H1 (cell line): Measurements from ENCODE around the gene GIGYF2. TPM values are rescaled to one million over a fixed set of nuclear protein-coding genes. Genes with fewer than 3 reads are reported as not detected.
A peak's percentile ranks its signal among the peaks of the same experiment; 100 is the strongest.

Experiments
- ASH2L ChIP-seq: fragments of 200-600, 300-600 bp; sonication (generic); IDR thresholded peaks from one replicate; pipeline ENCODE4 v1.7.1; 2017; ENCODE audit warnings: low read length
- ATF3 ChIP-seq: IDR thresholded peaks from 2 replicates; pipeline ENCODE4 v1.6.1; 2011; ENCODE audit warnings: low read depth, mild to moderate bottlenecking, low read length; ENCODE audit not compliant: insufficient read depth
- BACH1 ChIP-seq: IDR thresholded peaks from 2 replicates; pipeline ENCODE4 v1.6.1; 2012; ENCODE audit warnings: low read length, improper control_type of control experiment
- CBX5 ChIP-seq: fragments of 300-800, 300-1000 bp; sonication (generic); IDR thresholded peaks from 2 replicates; pipeline ENCODE4 v1.7.1; 2016; ENCODE audit warnings: antibody characterized with exemption, low read length, low read depth
- CEBPB ChIP-seq: IDR thresholded peaks from 2 replicates; pipeline ENCODE4 v1.6.1; 2012; ENCODE audit warnings: low read depth, low read length
- CTBP2 ChIP-seq: IDR thresholded peaks from 2 replicates; pipeline ENCODE4 v1.7.0; 2011; ENCODE audit warnings: borderline replicate concordance, mild to moderate bottlenecking, moderate library complexity, mixed read lengths, low read length; ENCODE audit not compliant: insufficient read depth, insufficient read length
- CTCF ChIP-seq, 3 experiments: IDR thresholded peaks; 1 replicate in 2 of 3; 2 replicates in 1 of 3; pipeline versions ENCODE4 v1.5.1 to v1.6.1; 2011; ENCODE audit warnings: low read length in 3 of 3, mild to moderate bottlenecking in 3 of 3, inconsistent platforms in 2 of 3, low read depth in 1 of 3, moderate library complexity in 1 of 3; ENCODE audit not compliant: insufficient read depth in 1 of 3; ENCODE audit errors: control extremely low read depth in 1 of 3
- E2F6 ChIP-seq: IDR thresholded peaks from 2 replicates; pipeline ENCODE4 v1.6.1; 2012; ENCODE audit warnings: inconsistent platforms
- EGR1 ChIP-seq: IDR thresholded peaks from 2 replicates; pipeline ENCODE4 v1.6.1; 2011; ENCODE audit warnings: low read depth, low read length, borderline replicate concordance
- FOSL1 ChIP-seq: IDR thresholded peaks from 2 replicates; pipeline ENCODE4 v1.6.1; 2011; ENCODE audit warnings: mild to moderate bottlenecking, low read depth, low read length, moderate library complexity; ENCODE audit not compliant: insufficient read depth
- GABPA ChIP-seq: IDR thresholded peaks from 2 replicates; pipeline ENCODE4 v1.6.1; 2011; ENCODE audit warnings: mild to moderate bottlenecking, low read length, moderate library complexity, borderline replicate concordance; ENCODE audit not compliant: insufficient read depth
- HDAC6 ChIP-seq: IDR thresholded peaks from one replicate; pipeline ENCODE4 v1.7.1; 2012; ENCODE audit warnings: low read depth, mild to moderate bottlenecking, inconsistent platforms, low read length, moderate library complexity
- JUND ChIP-seq: IDR thresholded peaks from 2 replicates; pipeline ENCODE4 v1.6.1; 2011; ENCODE audit warnings: mild to moderate bottlenecking, improper control_type of control experiment, low read length
- KDM4A ChIP-seq: IDR thresholded peaks from one replicate; pipeline ENCODE4 v1.7.1; 2012; ENCODE audit warnings: low read depth, mild to moderate bottlenecking, moderate library complexity, low read length, inconsistent platforms; ENCODE audit not compliant: severe bottlenecking
- MAX ChIP-seq: IDR thresholded peaks from 2 replicates; pipeline ENCODE4 v1.6.1; 2012; ENCODE audit warnings: inconsistent platforms
- NANOG ChIP-seq: IDR thresholded peaks from 2 replicates; pipeline ENCODE4 v1.6.1; 2011; ENCODE audit warnings: low read length, low read depth, mild to moderate bottlenecking, inconsistent platforms; ENCODE audit not compliant: insufficient read depth, poor library complexity, severe bottlenecking
- SIX5 ChIP-seq: IDR thresholded peaks from 2 replicates; pipeline ENCODE4 v1.6.1; 2011; ENCODE audit warnings: mild to moderate bottlenecking, low read depth, low read length
- SP2 ChIP-seq: IDR thresholded peaks from 2 replicates; pipeline ENCODE4 v1.6.1; 2012; ENCODE audit warnings: mild to moderate bottlenecking, low read length, inconsistent platforms
- SRF ChIP-seq: IDR thresholded peaks from 2 replicates; pipeline ENCODE4 v1.6.1; 2011; ENCODE audit warnings: mild to moderate bottlenecking, low read depth, low read length, moderate library complexity
- TCF12 ChIP-seq: IDR thresholded peaks from 2 replicates; pipeline ENCODE4 v1.6.1; 2011; ENCODE audit warnings: low read depth, mild to moderate bottlenecking, low read length
- polyA plus RNA-seq, 7 experiments: library from polyadenylated mRNA; depleted of rRNA in 3 of 7; stranded (reverse) in 5 of 7; unstranded in 2 of 7; fragments of >200 nt in 5 of 7; fragments of 200-250 nt in 2 of 7; gene quantifications; 1 replicate in 5 of 7; 2 replicates in 1 of 7; 4 replicates in 1 of 7; pipeline versions ENCODE4 v1.2.1 to v1.2.3, GENCODE V29; 2011 to 2013; ENCODE audit warnings: missing spikeins in 2 of 7, mixed read lengths in 2 of 7
- total RNA-seq: library from RNA; stranded (reverse); fragmentation: NEBNext Ultra II Directional; extraction: Animal tissue kit (Norgen Biotek cat#: 25700); gene quantifications from 2 replicates; pipeline ENCODE4 v1.2.1, GENCODE V29; 2021

The GIGYF2 gene
- total and polyA plus RNA-seq, 2 of the 8 experiments (the other 6 are each of a cell fraction or from before 2014, with no cell fraction given) = 22.3 to 62.0 TPM

- TF ChIP-seq SIX5 (no peak), JUND (no peak), ATF3 (no peak), TCF12 (no peak), SP2 (no peak), BACH1 (0 out of 2 replicates have a peak, but pooled peaks have one; percentile 28), CEBPB (no peak), EGR1 (no peak), HDAC6 (no peak), CTCF (IDR thresholded peaks at IDR 0.05; ENCODE audit: control extremely low read depth in 1 of 3, insufficient read depth in 1 of 3, low read depth in 1 of 3, low read length in 3 of 3) (peak in 2 of 3 experiments; percentile 37 to 41; a peak in 3 of 4 replicates), NANOG (no peak), ASH2L (peak; percentile 41), MAX (peak; percentile 61), SRF (no peak), E2F6 (0 out of 2 replicates have a peak, but pooled peaks have one; percentile 28), FOSL1 (no peak), CTBP2 (no peak), KDM4A (peak; percentile 98), CBX5 (no peak), GABPA (no peak; the same call in 1 of the 2 replicates)
Observed at GRCh38 chr2:232876161-232876977, 179.2 kb downstream of the GIGYF2 start (continued).
